MV-4-11 (cell line): ENCODE data around the gene EEF1A2.
A peak's percentile ranks its signal among the peaks of the same experiment; 100 is the strongest.

Experiments used
- DNase-seq: peaks from one replicate; lab custom pipeline; 2025; lab: John Stamatoyannopoulos, UW

EEF1A2 gene

DNA sequence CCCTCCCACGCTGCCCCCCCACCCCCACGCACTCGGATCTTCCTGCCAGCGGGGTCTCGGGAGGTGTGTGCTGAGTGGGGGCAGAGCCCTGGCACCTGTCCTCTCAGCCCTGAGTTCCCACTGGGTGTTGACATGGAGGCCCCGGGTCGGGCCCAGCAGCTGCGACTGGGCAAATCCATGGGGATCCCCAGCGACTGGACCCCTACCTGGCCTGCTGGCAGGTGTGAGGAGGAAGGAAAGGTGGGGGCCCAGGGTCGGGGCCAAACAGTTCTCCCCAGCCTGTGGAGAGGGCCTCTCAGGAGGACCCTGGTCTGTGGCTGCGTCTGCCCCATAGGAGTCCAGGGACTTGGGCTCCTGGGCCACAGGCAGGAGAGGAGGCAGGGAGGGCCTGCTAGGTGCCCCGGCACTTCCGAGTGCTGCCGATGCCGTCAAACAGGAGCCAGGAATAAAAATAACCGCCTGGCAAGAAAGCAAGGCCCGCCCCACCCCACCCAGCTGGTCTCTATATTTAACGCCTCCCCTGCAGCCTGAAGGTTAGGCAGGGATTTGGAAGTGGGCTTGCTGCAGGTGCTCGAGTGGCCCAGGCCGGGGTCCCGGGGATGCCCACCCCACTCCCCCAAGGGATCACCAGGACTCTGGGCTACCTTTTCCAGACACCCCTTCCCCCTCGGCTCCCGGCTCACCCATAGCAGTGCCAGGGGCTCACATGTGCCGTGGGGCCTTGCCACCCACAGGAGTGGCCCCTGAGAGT is 1.4 kb upstream of the EEF1A2 start:
- DNase-seq: no peak

DNA sequence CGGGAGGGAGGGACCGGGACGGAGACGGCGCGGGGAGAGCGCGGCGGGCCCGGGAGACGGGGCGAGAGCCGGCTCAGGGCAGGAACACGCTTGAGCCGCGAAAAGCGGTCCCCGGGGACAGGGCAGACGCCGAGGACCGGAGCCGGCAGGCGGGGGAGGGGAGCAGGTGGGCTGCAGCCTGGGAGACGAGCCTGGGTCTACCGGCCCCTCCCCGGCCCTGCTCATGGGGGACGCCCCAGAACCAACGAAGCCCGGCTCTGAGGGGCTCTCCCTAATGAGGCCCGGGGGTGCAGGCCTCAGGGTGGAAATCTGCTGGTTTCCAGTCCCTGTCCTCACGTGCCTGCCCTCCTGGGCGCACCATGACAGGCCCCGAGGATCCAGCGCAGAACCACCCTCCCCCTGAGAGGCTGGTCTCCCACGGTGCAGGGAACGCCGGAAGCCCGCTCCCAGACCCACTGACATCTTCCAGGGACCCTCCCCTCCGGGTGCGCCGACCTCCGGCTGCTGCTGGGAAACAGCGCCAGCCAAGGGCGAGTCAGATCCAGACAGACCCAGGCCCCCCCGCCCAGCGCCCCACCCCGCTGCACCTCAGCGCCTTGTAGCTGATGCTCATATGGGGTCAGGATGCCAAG is 571 bp upstream of the EEF1A2 start:
- no peak for DNase-seq

DNA sequence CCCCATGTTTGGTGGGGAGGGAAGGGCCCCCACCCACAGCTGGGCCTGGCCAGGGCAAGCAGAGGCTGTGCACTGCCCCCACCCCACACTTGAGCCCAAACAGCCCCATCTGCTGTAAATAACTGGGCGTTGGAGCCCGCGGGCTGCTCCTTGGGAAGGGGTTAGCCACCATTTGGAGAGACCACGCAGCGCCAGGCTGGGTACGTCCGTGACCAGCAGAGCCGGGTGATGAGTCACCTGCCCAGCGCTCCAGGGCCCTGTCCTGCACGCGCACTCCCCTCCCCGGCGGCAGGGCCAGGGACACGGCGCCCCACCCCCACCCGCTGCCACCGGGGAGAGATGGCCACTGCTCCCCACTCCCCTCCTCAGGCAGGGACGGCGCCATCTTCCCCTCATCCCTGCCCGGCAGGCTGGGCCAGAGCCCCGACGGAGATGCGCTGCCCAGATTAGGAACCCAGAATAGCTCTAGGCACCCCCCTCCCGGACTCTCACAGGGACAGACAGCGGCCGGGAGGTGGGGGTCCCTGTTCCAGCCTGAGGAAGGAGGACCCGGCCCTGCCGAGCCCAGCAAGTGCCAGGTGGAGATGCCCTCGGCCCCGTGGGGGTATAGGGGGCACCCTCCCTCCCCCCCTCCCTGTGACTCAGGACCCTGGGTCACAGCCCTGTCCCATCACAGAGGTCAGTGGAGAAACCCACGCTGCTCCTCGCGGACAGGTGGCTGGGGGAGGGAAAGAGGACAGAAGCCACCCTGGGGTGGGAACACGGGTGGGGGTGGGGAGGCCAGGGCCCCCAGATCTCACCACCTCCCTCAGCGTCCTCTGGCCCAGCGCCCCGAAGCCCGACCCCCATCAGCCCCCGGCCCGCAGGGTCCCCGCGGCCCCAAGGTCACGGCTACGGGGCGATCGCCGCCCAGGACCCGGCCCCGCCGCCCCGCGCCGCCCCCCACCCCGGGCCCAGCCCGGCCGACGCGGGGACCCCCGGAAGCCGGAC is 642 bp downstream of the EEF1A2 start:
- DNase-seq: no peak

DNA sequence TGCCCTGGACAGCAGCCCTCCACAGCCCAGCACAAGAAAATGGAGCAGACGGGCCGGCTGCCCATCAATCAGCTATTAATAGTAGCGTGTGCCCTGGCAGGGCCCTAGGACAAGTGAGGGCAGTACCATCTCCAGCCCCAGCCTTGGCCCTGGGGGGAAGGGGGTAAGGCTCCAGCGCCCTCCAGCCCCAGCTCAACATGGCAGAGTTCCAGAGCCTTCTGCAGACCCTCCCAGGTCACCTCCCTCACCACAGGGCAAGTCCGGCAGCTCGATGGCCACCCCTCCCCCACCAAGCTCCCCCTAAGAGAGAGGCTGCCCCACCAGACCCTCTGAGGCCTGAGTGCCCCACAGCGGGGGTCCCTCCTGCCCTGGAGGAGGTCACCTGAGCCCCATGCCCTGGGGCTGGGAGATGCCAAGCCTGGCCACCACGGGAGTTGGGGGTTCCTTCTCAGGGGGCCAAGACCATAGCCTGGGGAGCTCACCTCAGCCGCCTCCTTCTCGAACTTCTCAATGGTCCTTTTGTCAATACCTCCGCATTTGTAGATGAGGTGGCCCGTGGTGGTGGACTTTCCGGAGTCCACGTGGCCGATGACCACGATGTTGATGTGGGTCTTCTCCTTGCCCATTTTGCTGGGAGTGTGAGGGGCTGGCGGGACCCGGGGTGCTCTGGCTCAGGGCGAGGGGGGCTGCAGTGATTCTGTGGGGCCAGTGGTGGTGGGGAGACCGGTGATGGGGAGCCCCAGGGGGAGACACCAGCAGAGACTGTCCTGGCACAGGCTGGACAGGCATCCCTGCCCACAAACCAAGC is 1.5 kb downstream of the EEF1A2 start:
- no peak for DNase-seq

DNA sequence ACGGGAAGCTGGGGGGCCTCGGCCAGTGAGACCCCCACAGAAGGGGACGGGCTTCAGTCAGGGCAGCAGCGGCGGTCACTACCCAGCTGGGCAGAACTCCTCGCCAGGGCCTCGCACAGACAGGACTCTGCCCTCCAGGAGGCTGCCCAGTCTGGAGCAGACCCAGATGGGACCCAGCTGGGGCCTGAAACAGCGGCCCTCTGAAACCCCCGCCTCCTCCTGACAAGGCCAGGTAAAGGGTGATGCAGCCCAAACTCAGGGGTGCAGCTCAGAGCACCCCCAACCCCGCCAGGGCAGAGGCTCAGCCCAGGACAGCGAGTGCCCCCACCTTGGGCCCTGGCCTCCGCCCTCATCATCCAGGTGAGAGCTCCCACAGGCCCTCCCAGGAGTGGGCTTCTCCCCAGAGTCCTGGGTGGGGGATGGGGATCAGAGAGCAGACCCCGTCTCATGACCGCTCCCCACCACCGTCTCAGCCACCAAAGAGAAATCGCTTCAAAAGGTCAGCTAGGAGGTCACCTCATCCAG is 2.2 kb downstream of the EEF1A2 start:
- no peak for DNase-seq

DNA sequence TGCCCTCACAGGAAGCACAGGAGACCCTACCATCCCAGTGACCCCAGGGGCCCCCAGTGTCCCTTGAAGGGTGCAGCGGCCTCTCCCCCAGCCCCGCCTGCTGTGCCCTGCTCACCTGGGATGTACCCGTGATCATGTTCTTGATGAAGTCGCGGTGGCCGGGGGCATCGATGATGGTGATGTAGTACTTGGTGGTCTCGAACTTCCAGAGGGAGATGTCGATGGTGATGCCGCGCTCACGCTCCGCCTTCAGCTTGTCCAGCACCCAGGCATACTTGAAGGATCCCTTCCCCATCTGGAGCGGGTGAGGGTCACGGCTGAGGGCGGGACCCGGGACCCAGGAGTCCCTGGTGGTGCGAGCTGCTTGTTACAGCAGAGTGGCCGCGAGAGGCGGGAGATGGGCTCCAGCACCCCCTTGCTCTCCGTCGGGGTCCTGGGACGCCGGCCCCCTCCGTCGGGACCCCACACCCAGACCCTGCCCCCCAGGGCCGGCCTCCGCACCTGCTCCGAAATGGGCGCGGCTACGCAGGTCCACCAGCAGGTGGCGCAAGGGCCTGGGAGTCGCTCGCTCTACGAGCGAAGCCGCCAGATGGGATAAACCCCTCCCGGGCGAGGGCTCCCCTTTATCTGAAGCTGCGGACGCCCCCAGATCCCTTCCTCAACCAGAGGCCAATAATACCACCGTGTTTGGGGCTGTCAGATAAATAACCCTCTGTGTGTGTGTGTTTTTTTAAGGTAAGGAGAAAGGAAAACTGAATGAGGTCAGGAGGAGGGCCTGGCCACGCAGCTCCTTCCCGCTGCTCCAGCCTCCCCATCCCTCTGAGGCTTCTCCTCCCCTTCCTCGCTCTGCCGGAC is 2.9 kb downstream of the EEF1A2 start:
- DNase-seq: peak; percentile 29

DNA sequence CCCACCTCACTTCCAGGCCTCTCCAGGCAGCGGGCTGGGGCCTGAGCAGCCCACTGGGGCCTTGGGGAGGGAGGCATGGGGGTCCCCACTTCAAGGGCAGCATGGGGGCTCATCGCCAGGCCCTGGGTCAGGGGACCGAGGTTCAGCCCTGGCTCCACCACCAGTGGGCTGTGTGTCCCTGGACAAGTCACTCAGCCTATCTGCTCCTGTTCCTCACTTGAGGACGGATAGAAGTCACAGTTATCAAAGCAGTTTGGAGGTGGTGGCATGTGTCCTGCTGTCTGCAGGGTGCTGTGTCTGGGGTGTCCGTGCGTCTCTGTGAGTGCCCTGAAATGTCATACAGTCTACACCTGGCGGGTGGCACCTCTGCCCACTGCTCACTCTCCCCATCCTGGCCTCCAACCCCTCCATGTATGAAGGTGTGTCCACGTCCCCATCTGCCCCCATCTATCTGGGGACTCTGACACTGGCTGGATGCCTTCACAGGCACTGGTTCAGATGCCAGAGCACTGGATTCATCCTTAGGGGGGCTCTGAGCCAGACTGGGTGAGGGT is 3.6 kb downstream of the EEF1A2 start:
- DNase-seq: no peak

DNA sequence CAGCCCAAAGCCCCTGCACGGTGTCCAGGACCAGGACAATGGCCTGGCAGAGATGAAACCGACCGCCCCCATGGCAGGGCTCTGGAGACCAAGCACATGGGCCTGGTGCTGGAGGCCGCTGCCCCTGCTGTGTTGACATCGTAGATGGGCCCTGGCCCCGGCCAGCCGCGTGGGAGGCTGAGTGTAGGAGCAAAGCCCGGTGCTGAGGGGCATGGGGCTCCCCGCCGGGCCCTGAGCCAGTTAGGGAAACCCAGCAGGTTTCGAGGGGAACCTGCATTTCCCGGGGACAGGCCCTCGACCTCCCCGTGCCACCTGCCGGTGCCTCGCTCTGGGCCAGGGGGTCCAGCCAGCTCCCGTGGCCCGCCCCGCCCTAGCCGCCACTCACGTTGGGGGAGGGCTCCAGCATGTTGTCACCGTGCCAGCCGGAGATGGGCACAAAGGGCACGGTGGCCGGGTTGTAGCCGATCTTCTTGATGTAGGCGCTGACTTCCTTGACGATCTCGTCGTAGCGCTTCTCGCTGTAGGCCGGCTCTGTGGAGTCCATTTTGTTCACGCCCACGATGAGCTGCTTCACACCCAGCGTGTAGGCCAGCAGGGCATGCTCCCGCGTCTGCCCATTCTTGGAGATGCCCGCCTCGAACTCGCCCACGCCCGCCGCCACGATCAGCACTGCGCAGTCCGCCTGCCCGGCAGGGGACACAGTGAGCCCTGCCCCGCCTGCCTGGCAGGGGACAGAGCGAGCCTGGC is 4.3 kb downstream of the EEF1A2 start:
- no peak for DNase-seq

DNA sequence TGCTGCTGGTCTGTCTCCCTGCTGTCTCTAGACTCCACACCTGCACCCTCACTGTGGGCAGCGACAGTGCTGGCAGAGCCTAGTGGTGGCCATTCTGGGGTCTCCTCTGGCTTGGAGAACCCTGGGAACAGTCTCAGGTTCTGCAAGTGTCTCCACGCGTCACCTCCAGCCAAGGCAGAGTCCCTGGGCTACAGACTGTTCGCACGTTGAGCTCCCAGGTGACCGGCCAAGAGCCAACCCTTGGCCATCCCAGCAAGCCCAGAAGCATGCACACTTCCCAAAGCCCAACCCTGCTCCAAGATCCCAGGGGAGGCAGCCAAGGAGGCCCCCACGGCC is 4.8 kb downstream of the EEF1A2 start:
- DNase-seq: no peak

DNA sequence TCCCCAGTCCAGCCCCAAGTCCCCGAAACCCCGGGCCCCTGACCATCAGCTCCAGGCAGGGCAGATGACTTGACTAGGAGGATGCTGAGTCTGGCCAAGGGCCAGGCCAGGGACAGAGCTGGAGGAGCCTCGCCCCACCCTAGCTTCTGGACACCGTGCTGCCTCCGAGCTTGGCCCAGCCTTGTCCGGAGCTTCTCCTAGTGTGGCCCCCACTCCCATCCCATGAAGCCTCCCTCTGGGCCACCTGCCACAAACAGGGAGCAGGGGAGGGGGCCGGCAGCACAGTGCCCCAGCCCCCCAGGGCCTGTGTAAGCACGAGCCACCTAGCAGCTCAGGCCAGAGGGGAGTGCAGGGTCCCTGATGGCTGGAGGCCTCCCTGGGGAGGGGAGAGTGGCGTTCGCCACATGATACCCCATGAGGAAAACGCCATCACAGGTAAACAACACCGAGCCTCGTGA is 5.3 kb downstream of the EEF1A2 start:
- DNase-seq: no peak

DNA sequence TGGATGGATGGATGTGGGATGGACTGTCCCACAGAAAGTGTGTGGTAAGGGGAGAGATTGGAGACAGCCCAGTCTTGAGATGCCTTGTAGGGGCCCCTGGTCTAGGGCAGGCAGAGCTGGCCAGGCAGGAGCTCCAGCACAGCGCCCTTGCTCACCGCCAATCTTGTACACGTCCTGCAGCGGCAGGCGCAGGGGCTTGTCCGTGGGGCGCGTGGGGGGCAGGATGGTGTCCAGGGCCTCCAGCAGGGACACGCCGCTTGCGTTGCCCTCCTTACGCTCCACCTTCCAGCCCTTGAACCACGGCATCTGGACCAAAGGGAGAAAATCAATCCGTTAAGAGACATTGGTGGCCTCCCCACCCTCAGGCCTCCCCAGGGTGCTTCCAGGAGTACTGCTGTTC is 5.9 kb downstream of the EEF1A2 start:
- DNase-seq: no peak

DNA sequence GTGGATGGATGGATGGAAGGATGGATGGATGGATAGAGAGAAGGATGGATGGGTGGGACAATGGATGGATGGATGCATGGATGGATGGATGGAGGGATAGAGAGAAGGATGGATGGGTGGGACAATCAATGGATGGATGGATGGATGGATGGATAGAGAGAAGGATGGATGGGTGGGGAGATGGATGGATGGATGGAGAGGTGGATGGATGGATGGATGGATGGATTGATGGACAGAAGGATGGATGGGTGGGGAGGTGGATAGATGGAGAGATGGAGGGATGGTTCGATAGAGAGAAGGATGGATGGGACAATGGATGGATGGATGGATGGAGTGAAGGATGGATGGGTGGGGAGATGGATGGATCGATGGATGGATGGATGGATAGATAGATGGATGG is 6.4 kb downstream of the EEF1A2 start:
- no peak for DNase-seq

DNA sequence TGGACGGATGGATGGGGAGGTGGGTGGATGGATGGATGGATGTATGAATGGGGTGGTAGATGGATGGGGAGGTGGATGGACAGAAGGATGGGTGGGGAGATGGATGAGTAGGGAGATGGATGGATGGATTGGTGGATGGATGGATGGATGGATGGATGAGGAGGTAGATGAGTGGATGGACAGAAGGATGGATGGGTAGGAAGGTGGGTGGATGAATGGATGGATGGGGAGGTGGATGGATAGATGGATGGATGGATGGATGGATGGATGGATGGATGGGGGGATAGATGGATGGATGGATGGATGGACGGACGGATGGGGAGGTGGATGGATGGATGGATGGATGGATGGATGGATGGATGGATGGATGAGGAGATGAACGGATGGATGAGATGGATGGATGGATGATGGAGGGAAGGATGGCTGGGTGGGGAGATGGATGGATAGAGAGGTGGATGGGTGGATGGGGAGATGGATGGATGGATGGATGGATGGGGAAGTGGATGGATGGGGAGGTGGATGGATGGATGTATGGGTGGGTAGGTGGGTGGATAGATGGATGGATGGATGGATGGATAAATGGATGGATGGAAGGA is 7.2 kb downstream of the EEF1A2 start:
- DNase-seq: no peak

DNA sequence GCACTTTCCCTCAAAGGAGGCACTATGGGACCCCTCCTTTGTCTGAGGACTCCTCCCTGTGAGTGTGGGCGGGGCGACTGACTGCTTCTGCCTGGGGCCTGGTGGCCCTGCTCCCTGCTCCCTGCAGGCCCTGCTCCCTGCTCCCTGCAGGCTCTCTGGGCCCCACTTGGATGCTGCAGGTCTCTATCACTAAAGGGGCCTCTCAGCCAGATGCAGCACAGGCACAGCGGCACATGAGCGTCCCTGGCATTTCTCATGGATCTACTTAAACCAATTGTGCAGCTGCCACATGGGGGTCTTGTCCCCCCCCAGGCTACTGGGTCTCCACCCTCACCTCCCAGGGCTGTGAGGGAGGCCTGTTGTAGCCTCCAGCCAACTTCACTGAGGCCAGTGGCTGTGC is 7.8 kb downstream of the EEF1A2 start:
- DNase-seq: no peak

DNA sequence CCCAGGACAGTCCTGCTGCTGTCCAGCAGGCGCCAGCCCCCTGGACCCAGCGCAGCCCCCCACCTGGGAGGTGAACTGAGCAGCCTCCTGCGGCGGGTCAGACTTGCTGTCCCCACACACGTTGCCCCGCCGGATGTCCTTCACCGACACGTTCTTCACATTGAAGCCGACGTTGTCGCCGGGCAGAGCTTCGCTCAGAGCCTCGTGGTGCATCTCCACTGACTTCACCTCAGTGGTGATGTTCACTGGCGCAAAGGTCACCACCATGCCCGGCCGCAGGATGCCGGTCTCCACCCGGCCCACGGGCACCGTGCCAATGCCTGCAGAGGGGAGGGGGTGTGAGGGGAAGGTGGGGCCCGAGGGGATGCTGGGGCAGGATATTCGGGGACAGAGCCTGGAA is 8.5 kb downstream of the EEF1A2 start:
- DNase-seq: no peak

DNA sequence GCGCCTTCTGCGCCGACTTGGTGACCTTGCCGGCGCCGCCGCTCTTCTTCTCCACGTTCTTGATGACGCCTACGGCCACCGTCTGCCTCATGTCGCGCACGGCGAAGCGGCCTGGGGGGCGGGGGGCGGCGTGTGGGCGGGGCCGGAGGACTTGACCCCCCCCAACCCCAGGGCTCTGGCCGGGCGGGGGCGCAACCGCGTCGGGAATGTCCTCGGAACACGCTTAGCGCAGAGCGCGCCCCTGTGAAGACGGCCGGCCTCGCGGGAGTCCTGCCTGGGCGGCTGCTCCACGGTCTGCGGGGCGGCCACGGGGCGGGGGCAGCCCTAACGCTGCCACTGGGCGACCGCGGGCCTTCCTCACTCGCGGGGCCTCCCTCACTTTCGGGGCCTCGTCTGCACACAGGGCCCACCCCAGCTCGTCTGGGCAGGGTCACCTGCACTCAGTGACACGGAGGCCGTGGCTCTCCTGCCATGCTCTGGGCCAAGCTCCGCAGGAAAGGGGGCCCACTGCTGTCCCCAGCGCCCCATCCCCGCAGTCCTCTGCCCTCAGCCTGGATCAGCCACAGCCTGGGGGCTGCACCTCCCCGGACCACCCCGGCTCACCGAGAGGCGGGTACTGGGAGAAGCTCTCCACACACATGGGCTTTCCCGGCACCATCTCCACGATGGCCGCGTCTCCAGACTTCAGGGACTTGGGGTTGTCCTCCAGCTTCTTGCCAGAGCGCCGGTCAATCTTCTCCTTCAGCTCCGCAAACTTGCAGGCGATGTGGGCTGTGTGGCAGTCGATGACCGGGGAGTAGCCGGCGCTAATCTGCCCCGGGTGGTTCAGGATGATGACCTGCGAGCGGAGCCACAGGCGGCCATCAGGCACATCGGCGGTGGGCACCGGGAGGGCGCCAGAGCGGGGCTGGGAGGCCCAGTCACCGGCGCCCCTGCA is 10.3 kb downstream of the EEF1A2 start:
- no peak for DNase-seq

DNA sequence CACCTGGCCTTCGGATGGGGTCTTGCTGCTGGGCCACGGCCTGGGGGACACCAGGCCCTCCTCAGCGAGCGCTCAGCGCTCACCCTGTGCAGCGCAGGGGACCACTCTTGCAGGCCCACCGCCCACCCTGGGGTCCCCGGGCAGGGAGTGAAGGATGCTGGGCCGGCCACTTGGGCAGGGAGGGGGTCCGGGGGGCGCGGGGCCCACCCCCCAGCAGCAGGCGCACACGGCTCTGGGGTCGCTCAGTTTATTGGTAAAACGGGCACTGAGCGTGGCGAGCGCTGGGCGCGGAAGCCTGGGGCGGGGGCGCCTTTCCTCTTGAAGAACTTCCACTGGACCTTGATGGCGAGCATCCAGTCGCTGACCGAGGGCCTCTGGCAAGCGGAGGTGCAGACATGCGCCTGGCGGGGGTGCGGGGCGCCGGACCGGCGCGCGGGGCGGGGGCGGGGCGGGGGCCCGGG is 11.1 kb downstream of the EEF1A2 start:
- DNase-seq: no peak
